Liver (tissue), 9 donors: ENCODE results near the gene TTC21A. TPM values are rescaled to one million over a fixed set of nuclear protein-coding genes. Genes with fewer than 3 reads are reported as not detected.

ENCODE experiments used
- DNase-seq: peaks from one replicate; pipeline ENCODE4 v3.0.0-alpha.2; 2017; ENCODE audit warnings: low spot score
- H3K27ac ChIP-seq, 2 donors: one replicate each; pipeline ENCODE4 v1.7.0; 2013; ENCODE audit warnings: inconsistent platforms in 2 of 2, low read length in 2 of 2, control low read depth in 1 of 2, low read depth in 1 of 2, mild to moderate bottlenecking in 1 of 2
- H3K27me3 ChIP-seq, 4 donors: one replicate each; pipeline versions ENCODE4 v1.6.1 to v1.7.0; 2013; ENCODE audit warnings: low read length in 3 of 4, inconsistent platforms in 1 of 4, mild to moderate bottlenecking in 1 of 4, moderate library complexity in 1 of 4; ENCODE audit not compliant: control insufficient read depth in 4 of 4, insufficient read depth in 4 of 4
- H3K36me3 ChIP-seq, 4 donors: one replicate each; pipeline versions ENCODE4 v1.6.1 to v1.7.0; 2013; ENCODE audit warnings: low read length in 3 of 4, mild to moderate bottlenecking in 3 of 4, low read depth in 1 of 4, moderate library complexity in 1 of 4; ENCODE audit not compliant: control insufficient read depth in 4 of 4, insufficient read depth in 3 of 4
- H3K4me1 ChIP-seq, 4 donors: one replicate each; pipeline versions ENCODE4 v1.6.1 to v1.7.0; 2013; ENCODE audit warnings: low read length in 3 of 4, mild to moderate bottlenecking in 3 of 4, moderate library complexity in 1 of 4; ENCODE audit not compliant: control insufficient read depth in 4 of 4, insufficient read depth in 4 of 4
- H3K4me3 ChIP-seq, 3 donors: one replicate each; pipeline versions ENCODE4 v1.6.1 to v1.7.0; 2013; ENCODE audit warnings: low read length in 3 of 3, control low read depth in 1 of 3, low read depth in 1 of 3, mild to moderate bottlenecking in 1 of 3
- H3K9ac ChIP-seq, 2 donors: one replicate each; pipeline ENCODE4 v1.7.0; 2013; ENCODE audit warnings: low read length in 2 of 2, mild to moderate bottlenecking in 2 of 2, moderate library complexity in 2 of 2, control low read depth in 1 of 2, low read depth in 1 of 2
- H3K9me3 ChIP-seq, 4 donors: one replicate each; pipeline versions ENCODE4 v1.6.1 to v1.7.0; 2013; ENCODE audit warnings: low read length in 3 of 4; ENCODE audit not compliant: control insufficient read depth in 4 of 4
- ATF3 ChIP-seq: IDR thresholded peaks from 2 replicates; pipeline ENCODE4 v1.6.1; 2016; ENCODE audit warnings: antibody characterized with exemption
- CTCF ChIP-seq: fragments of 150-350 bp; IDR thresholded peaks from 2 replicates; pipeline ENCODE4 v1.5.1; 2017; ENCODE audit warnings: improper control_type of control experiment, low read depth, low read length; ENCODE audit not compliant: missing input control
- EGR1 ChIP-seq, 2 donors: IDR thresholded peaks; 2 replicates each; pipeline ENCODE4 v1.6.1; 2016 to 2018; ENCODE audit warnings: antibody characterized with exemption in 2 of 2, low read depth in 2 of 2
- FOXA1 ChIP-seq: IDR thresholded peaks from 2 replicates; pipeline ENCODE4 v1.6.1; 2016; ENCODE audit warnings: antibody characterized with exemption
- FOXA2 ChIP-seq: IDR thresholded peaks from 2 replicates; pipeline ENCODE4 v1.6.1; 2016; ENCODE audit warnings: antibody characterized with exemption
- GABPA ChIP-seq, 2 donors: IDR thresholded peaks in 1 of 2; conservative IDR thresholded peaks in 1 of 2; 2 replicates each; pipeline ENCODE4 v1.6.1; 2016; ENCODE audit warnings: antibody characterized with exemption in 2 of 2, mild to moderate bottlenecking in 1 of 2, moderate library complexity in 1 of 2
- HNF4A ChIP-seq, 2 donors: conservative IDR thresholded peaks; 2 replicates each; pipeline ENCODE4 v1.6.1; 2016; ENCODE audit warnings: antibody characterized with exemption in 2 of 2, mild to moderate bottlenecking in 2 of 2
- HNF4G ChIP-seq: IDR thresholded peaks from 2 replicates; pipeline ENCODE4 v1.6.1; 2016; ENCODE audit warnings: antibody characterized with exemption
- JUND ChIP-seq, 2 donors: IDR thresholded peaks; 2 replicates each; pipeline ENCODE4 v1.6.1; 2016; ENCODE audit warnings: antibody characterized with exemption in 2 of 2
- MAX ChIP-seq: IDR thresholded peaks from 2 replicates; pipeline ENCODE4 v1.6.1; 2016; ENCODE audit warnings: antibody characterized with exemption
- NR2F2 ChIP-seq: IDR thresholded peaks from 2 replicates; pipeline ENCODE4 v1.6.1; 2016; ENCODE audit warnings: antibody characterized with exemption
- RAD21 ChIP-seq, 2 donors: IDR thresholded peaks; 2 replicates each; pipeline ENCODE4 v1.6.1; 2016; ENCODE audit warnings: antibody characterized with exemption in 2 of 2, mild to moderate bottlenecking in 2 of 2
- REST ChIP-seq: IDR thresholded peaks from 2 replicates; pipeline ENCODE4 v1.6.1; 2016; ENCODE audit warnings: antibody characterized with exemption, mild to moderate bottlenecking
- RXRA ChIP-seq, 2 donors: IDR thresholded peaks; 2 replicates each; pipeline ENCODE4 v1.6.1; 2017 to 2018; ENCODE audit warnings: antibody characterized with exemption in 2 of 2, mild to moderate bottlenecking in 1 of 2
- SP1 ChIP-seq: IDR thresholded peaks from 2 replicates; pipeline ENCODE4 v1.6.1; 2018; ENCODE audit warnings: antibody characterized with exemption, mild to moderate bottlenecking
- TAF1 ChIP-seq: conservative IDR thresholded peaks from 2 replicates; pipeline ENCODE4 v1.6.1; 2016; ENCODE audit warnings: antibody characterized with exemption, mild to moderate bottlenecking
- YY1 ChIP-seq: IDR thresholded peaks from 2 replicates; pipeline ENCODE4 v1.6.1; 2016; ENCODE audit warnings: antibody characterized with exemption, mild to moderate bottlenecking
- ZBTB33 ChIP-seq: IDR thresholded peaks from 2 replicates; pipeline ENCODE4 v1.6.1; 2016; ENCODE audit warnings: antibody characterized with exemption
- WGBS: extraction: QIAGEN DNeasy Blood & Tissue Kit; methylation state at CpG from one replicate; pipeline ENCODE4 v1.1.7; 2013; 5-methylcytosine and 5-hydroxymethylcytosine counted together
- polyA plus RNA-seq, 2 donors: library from polyadenylated mRNA; stranded (reverse) in 1 of 2; unstranded in 1 of 2; fragments of 200-250 nt in 1 of 2; fragments of >200 nt in 1 of 2; fragmentation: Nextera tagmentation in 1 of 2; extraction: Ambion mirVana in 1 of 2; gene quantifications; one replicate each; pipeline versions ENCODE4 v1.2.1 to v1.2.3, GENCODE V29; 2013 to 2015
- total RNA-seq, 2 donors: library from RNA; depleted of rRNA; stranded (reverse); fragments of >200 nt; gene quantifications; one replicate each; pipeline ENCODE4 v1.2.3, GENCODE V29; 2014
- donor health status: healthy.
- donor health status: healthy.
- donor health status: healthy.
- donor health status: healthy.
- donor health status: healthy.

Gene TTC21A
- total and polyA plus RNA-seq, 4 donors: 0.28 to 3.3 (median 1.6) TPM

- Histone ChIP-seq H3K27me3 (no peaks in the 10 kb centered on the region), H3K4me1 (peaks cover 27 to 65% (median 54%) of the 10 kb centered on the region in 4 donors), H3K27ac (peak overlapping the region; percentile 59 to 78), H3K9ac (no peak overlapping the region), H3K4me3 (peak overlapping the region in 1 of 3 donors; percentile 3), H3K9me3 (no peaks in the 10 kb centered on the region), H3K36me3 (peaks cover 12 to 34% (median 23%) of the 10 kb centered on the region in 4 donors)
- TF ChIP-seq FOXA2 (no peak), HNF4A (conservative IDR thresholded peaks at IDR 0.05) (no peak), ZBTB33 (no peak), GABPA (IDR thresholded peaks at IDR 0.05 in 1 of 2, conservative IDR thresholded peaks at IDR 0.05 in 1 of 2) (no peak)
- 56% methylated on average over 9 of the region's 9 CpGs for WGBS
- DNase-seq: peak; percentile 35
Observed at GRCh38 chr3:39148435-39149058, 41.1 kb downstream of the TTC21A start.

- Histone ChIP-seq H3K4me3 (no peak overlapping the region), H3K9ac (no peak overlapping the region), H3K36me3 (peaks cover 9 to 30% (median 18%) of the 10 kb centered on the region in 4 donors), H3K27ac (peak overlapping the region; percentile 59 to 99), H3K9me3 (no peaks in the 10 kb centered on the region), H3K4me1 (peaks cover 27 to 65% (median 54%) of the 10 kb centered on the region in 4 donors), H3K27me3 (no peaks in the 10 kb centered on the region)
- WGBS: 78% methylated on average over 4 of the region's 4 CpGs
- no peak for TF ChIP-seq JUND (IDR thresholded peaks at IDR 0.05)
- TF ChIP-seq CTCF: no peak
- TF ChIP-seq ATF3: no peak
- TF ChIP-seq REST: no peak
- no peak for TF ChIP-seq SP1
- no peak for TF ChIP-seq MAX
- no peak for TF ChIP-seq TAF1
- no peak for TF ChIP-seq RXRA (IDR thresholded peaks at IDR 0.05)
- TF ChIP-seq HNF4A (conservative IDR thresholded peaks at IDR 0.05): no peak
- TF ChIP-seq YY1: no peak
- no peak for TF ChIP-seq EGR1 (IDR thresholded peaks at IDR 0.05; ENCODE audit: low read depth in 2 of 2)
- no peak for TF ChIP-seq FOXA2
- TF ChIP-seq FOXA1: no peak
- TF ChIP-seq ZBTB33: no peak
- no peak for TF ChIP-seq GABPA (IDR thresholded peaks at IDR 0.05 in 1 of 2, conservative IDR thresholded peaks at IDR 0.05 in 1 of 2)
- no peak for TF ChIP-seq NR2F2
- TF ChIP-seq HNF4G: no peak
- TF ChIP-seq RAD21 (IDR thresholded peaks at IDR 0.05): no peak
- DNase-seq: no peak
Observed at GRCh38 chr3:39149059-39149455, 41.6 kb downstream of the TTC21A start.
